Common myeloid progenitor, CD34-positive (primary cell): ENCODE data around the gene JHY.

Source experiments
- CTCF ChIA-PET: fragments of 350-600 bp; sonication (Branson Sonifier 250); formaldehyde crosslinking; loops from one replicate; lab custom pipeline; 2021; ENCODE audit warnings: antibody characterized with exemption; lab: Charles Lee
- POLR2A ChIA-PET: fragments of 350-600 bp; sonication (Branson Sonifier 250); formaldehyde crosslinking; loops from one replicate; lab custom pipeline; 2021; ENCODE audit warnings: antibody characterized with exemption; lab: Charles Lee
- DNase-seq, 3 donors: peaks; one replicate each; pipeline versions ENCODE4 v3.0.0 to v3.0.0-alpha.2; 2013
- H3K27ac ChIP-seq, 2 experiments: 1 replicate in 1 of 2; 2 replicates in 1 of 2; pipeline ENCODE4 v1.7.0; 2013; ENCODE audit warnings: inconsistent platforms in 2 of 2, low read length in 2 of 2, mild to moderate bottlenecking in 2 of 2, low read depth in 1 of 2, moderate library complexity in 1 of 2; ENCODE audit not compliant: severe bottlenecking in 2 of 2, insufficient read depth in 1 of 2, poor library complexity in 1 of 2
- H3K27me3 ChIP-seq, 5 experiments: replicated peaks in 2 of 5; 1 replicate in 3 of 5; 2 replicates in 2 of 5; pipeline versions ENCODE4 v1.6.1 to v1.7.0; 2013; ENCODE audit warnings: low read length in 4 of 5, mild to moderate bottlenecking in 2 of 5, moderate library complexity in 2 of 5, inconsistent platforms in 1 of 5; ENCODE audit not compliant: insufficient read depth in 5 of 5, control insufficient read depth in 4 of 5
- H3K36me3 ChIP-seq, 4 experiments: 1 replicate in 2 of 4; 2 replicates in 2 of 4; pipeline versions ENCODE4 v1.6.1 to v1.7.0; 2013; ENCODE audit warnings: low read length in 3 of 4, control low read depth in 1 of 4, mild to moderate bottlenecking in 1 of 4; ENCODE audit not compliant: control insufficient read depth in 4 of 4, insufficient read depth in 4 of 4
- H3K4me1 ChIP-seq, 4 experiments: 1 replicate in 3 of 4; 2 replicates in 1 of 4; pipeline versions ENCODE4 v1.6.1 to v1.7.1; 2013; ENCODE audit warnings: low read length in 3 of 4, mild to moderate bottlenecking in 3 of 4, control low read depth in 1 of 4, inconsistent platforms in 1 of 4, moderate library complexity in 1 of 4; ENCODE audit not compliant: control insufficient read depth in 4 of 4, insufficient read depth in 4 of 4; ENCODE audit errors: control extremely low read depth in 1 of 4
- H3K4me3 ChIP-seq, 7 experiments: 1 replicate in 4 of 7; 2 replicates in 3 of 7; pipeline versions ENCODE4 v1.5.1 to v1.7.0; 2013; ENCODE audit warnings: mild to moderate bottlenecking in 7 of 7, low read length in 6 of 7, moderate library complexity in 6 of 7, inconsistent platforms in 2 of 7, low read depth in 2 of 7, control low read depth in 1 of 7; ENCODE audit not compliant: insufficient read depth in 4 of 7, control insufficient read depth in 1 of 7; ENCODE audit errors: extremely low read depth in 1 of 7
- H3K9me3 ChIP-seq, 5 experiments: 1 replicate in 4 of 5; 2 replicates in 1 of 5; pipeline versions ENCODE4 v1.6.1 to v1.7.1; 2013; ENCODE audit warnings: low read length in 4 of 5, mild to moderate bottlenecking in 2 of 5, inconsistent platforms in 1 of 5, low read depth in 1 of 5, moderate library complexity in 1 of 5; ENCODE audit not compliant: control insufficient read depth in 4 of 5, insufficient read depth in 2 of 5; ENCODE audit errors: control extremely low read depth in 1 of 5
- WGBS: methylation state at CpG from one replicate; pipeline ENCODE4 v1.1.5; 2013; ENCODE audit not compliant: insufficient coverage; 5-methylcytosine and 5-hydroxymethylcytosine counted together

Gene JHY

DNA sequence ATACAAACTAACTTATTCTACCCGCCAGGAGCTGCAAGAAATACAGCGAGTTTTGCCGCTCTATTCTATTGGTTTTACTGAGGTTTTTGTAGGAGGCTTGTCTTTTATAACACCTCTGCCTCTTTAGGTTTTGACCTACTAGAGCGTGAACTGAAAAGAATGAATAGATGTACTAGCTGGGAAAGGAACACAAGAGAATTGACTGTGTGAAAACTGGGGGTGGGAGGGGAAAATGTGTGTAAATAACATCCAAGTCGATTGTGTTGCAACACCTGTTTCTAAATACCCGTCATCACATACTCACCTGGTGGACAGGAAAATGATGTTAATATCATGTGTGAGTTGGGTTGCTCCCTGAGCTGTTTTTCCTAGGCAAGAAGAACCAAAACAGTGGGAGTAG is 12.9 kb upstream of the JHY start:
- Histone ChIP-seq H3K27ac (no peak overlapping the region), H3K9me3 (no peaks in the 10 kb centered on the region), H3K36me3 (no peaks in the 10 kb centered on the region), H3K4me1 (peaks cover 0 to 2% (median 1%) of the 10 kb centered on the region in 4 experiments), H3K27me3 (no peaks in the 10 kb centered on the region), H3K4me3 (no peak overlapping the region)
- POLR2A ChIA-PET = interaction anchor here (0.6 kb wide), 1 partner anchor 10 kb away, joined by 3 read pairs; no protein-coding TSS in a partner anchor
- CTCF ChIA-PET = interaction anchor here (1.2 to 14.4 kb wide), 5 partner anchors 10 to 153 kb away, joined by 3 to 162 read pairs (median 3); no protein-coding TSS in a partner anchor
- no peak for DNase-seq
- WGBS = 100% methylated on average over 1 of the region's 6 CpGs

- 95% methylated on average over 3 of the region's 4 CpGs for WGBS
Measured at GRCh38 chr11:122871302-122871701, 11.3 kb upstream of the JHY start.

GRCh38 chr11:122872046-122872445 is 10.5 kb upstream of the JHY start:
- Histone ChIP-seq H3K36me3 (no peaks in the 10 kb centered on the region), H3K4me1 (no peaks in the 10 kb centered on the region), H3K9me3 (no peaks in the 10 kb centered on the region), H3K27ac (no peak overlapping the region), H3K4me3 (no peak overlapping the region), H3K27me3 (no peaks in the 10 kb centered on the region)
- CTCF ChIA-PET = interaction anchor here (0.7 to 2.8 kb wide), 4 partner anchors 10 to 183 kb away, joined by 3 to 8 read pairs (median 4); no protein-coding TSS in a partner anchor
- POLR2A ChIA-PET = interaction anchor here (0.6 kb wide), 1 partner anchor 1400 kb away, joined by 3 read pairs; no protein-coding TSS in a partner anchor
- no peak for DNase-seq
- WGBS = 100% methylated on average over 1 of the region's 3 CpGs

More at GRCh38 chr11:122871302-122871701, 11.3 kb upstream of the JHY start:
- no peaks in the 10 kb centered on the region for H3K36me3 ChIP-seq
- no peaks in the 10 kb centered on the region for H3K27me3 ChIP-seq
- ChIA-PET POLR2A (no interaction called here), CTCF (interaction anchor here (1.5 to 2.8 kb wide), 3 partner anchors 9 to 183 kb away, joined by 4 to 8 read pairs (median 8); no protein-coding TSS in a partner anchor)
- no peak overlapping the region for H3K4me3 ChIP-seq
- no peak overlapping the region for H3K27ac ChIP-seq
- H3K4me1 ChIP-seq = no peaks in the 10 kb centered on the region
- no peaks in the 10 kb centered on the region for H3K9me3 ChIP-seq
- no peak for DNase-seq

- Histone ChIP-seq H3K27ac (no peak overlapping the region), H3K9me3 (no peaks in the 10 kb centered on the region), H3K36me3 (no peaks in the 10 kb centered on the region), H3K4me1 (peaks cover 0 to 3% (median 1%) of the 10 kb centered on the region in 4 experiments), H3K4me3 (no peak overlapping the region), H3K27me3 (no peaks in the 10 kb centered on the region)
- ChIA-PET POLR2A (no interaction called here), CTCF (interaction anchor here (1.0 to 1.1 kb wide), 3 partner anchors 20 to 179 kb away, joined by 3 read pairs; no protein-coding TSS in a partner anchor)
- DNase-seq = no peak
- no CpG with 5 or more reads among the region's 7 CpGs for WGBS
Measured at GRCh38 chr11:122874991-122875390, 7.6 kb upstream of the JHY start.

- H3K4me1 ChIP-seq = peaks cover 0 to 16% (median 7%) of the 10 kb centered on the region in 4 experiments
- 100% methylated on average over 1 of the region's 5 CpGs for WGBS
- CTCF ChIA-PET = interaction anchor here (1.2 to 1.5 kb wide), 2 partner anchors 10 to 14 kb away, joined by 4 read pairs; no protein-coding TSS in a partner anchor
- H3K36me3 ChIP-seq = no peaks in the 10 kb centered on the region
- H3K9me3 ChIP-seq = no peaks in the 10 kb centered on the region
- POLR2A ChIA-PET = no interaction called here
- H3K27ac ChIP-seq = no peak overlapping the region
- no peak for DNase-seq
- H3K27me3 ChIP-seq = no peaks in the 10 kb centered on the region
- no peak overlapping the region for H3K4me3 ChIP-seq
Measured at GRCh38 chr11:122877732-122878131, 4.8 kb upstream of the JHY start.

GRCh38 chr11:122879785-122880184 is 2.8 kb upstream of the JHY start:
- DNase-seq = no peak
- H3K9me3 ChIP-seq = no peaks in the 10 kb centered on the region
- no peaks in the 10 kb centered on the region for H3K36me3 ChIP-seq
- no CpG with 5 or more reads among the region's 4 CpGs for WGBS
- H3K27me3 ChIP-seq = no peaks in the 10 kb centered on the region
- no peak overlapping the region for H3K4me3 ChIP-seq
- peaks cover 0 to 29% (median 16%) of the 10 kb centered on the region in 4 experiments for H3K4me1 ChIP-seq
- POLR2A ChIA-PET = interaction anchor here (0.6 kb wide), 1 partner anchor 27 kb away, joined by 4 read pairs; no protein-coding TSS in a partner anchor
- CTCF ChIA-PET = interaction anchor here (0.7 to 1.8 kb wide), 5 partner anchors 10 to 141 kb away, joined by 3 to 10 read pairs (median 4); no protein-coding TSS in a partner anchor
- no peak overlapping the region for H3K27ac ChIP-seq
